AG20443 (cell line): ENCODE measurements around the gene AP5S1.
"Not testable (repeated sequence)": the region's sequence is repeated elsewhere in the genome, so short reads cannot be mapped to it uniquely, and the experiment has no call there.

Experiments
- DNase-seq: peaks from one replicate; pipeline ENCODE4 v3.0.0; 2012; ENCODE audit warnings: low spot score, mixed read lengths

AP5S1 gene

GRCh38 chr20:3789201-3789600 lies 31.1 kb upstream of the AP5S1 start:
- not testable (repeated sequence) for DNase-seq

GRCh38 chr20:3794168-3794567 lies 26.2 kb upstream of the AP5S1 start:
- DNase-seq, result not testable (repeated sequence)

- DNase-seq, result no peak
Measured at GRCh38 chr20:3794701-3795420, 25.5 kb upstream of the AP5S1 start.

GRCh38 chr20:3795511-3796468 lies 24.6 kb upstream of the AP5S1 start, which contains the start of gene CDC25B:
Gene CDC25B (plus strand): TSS chr20:3796310. CDS start chr20:3796532, 222 bp downstream.
- DNase-seq, result peak; percentile 95

GRCh38 chr20:3796477-3797225 lies 23.7 kb upstream of the AP5S1 start:
- DNase-seq, result no peak

- no peak for DNase-seq
Measured at GRCh38 chr20:3797226-3797545, 23.2 kb upstream of the AP5S1 start.

GRCh38 chr20:3797592-3798372 lies 22.6 kb upstream of the AP5S1 start:
- peak; percentile 27 for DNase-seq

- DNase-seq, result no peak
Measured at GRCh38 chr20:3798373-3798768, 22.0 kb upstream of the AP5S1 start.

GRCh38 chr20:3798908-3799248 lies 21.5 kb upstream of the AP5S1 start:
- no peak for DNase-seq

- no peak for DNase-seq
Measured at GRCh38 chr20:3800256-3800877, 20.0 kb upstream of the AP5S1 start.

GRCh38 chr20:3800878-3801260 lies 19.5 kb upstream of the AP5S1 start:
- no peak for DNase-seq

GRCh38 chr20:3801299-3801698 lies 19.0 kb upstream of the AP5S1 start:
- no peak for DNase-seq

GRCh38 chr20:3801846-3802245 lies 18.5 kb upstream of the AP5S1 start:
- DNase-seq, result no peak

GRCh38 chr20:3802524-3803239 lies 17.7 kb upstream of the AP5S1 start:
- DNase-seq, result no peak

GRCh38 chr20:3803289-3803688 lies 17.1 kb upstream of the AP5S1 start:
- no peak for DNase-seq

GRCh38 chr20:3803854-3804253 lies 16.5 kb upstream of the AP5S1 start:
- DNase-seq, result no peak

GRCh38 chr20:3804254-3804751 lies 16.0 kb upstream of the AP5S1 start:
- no peak for DNase-seq

GRCh38 chr20:3804781-3805180 lies 15.6 kb upstream of the AP5S1 start:
- DNase-seq, result no peak

GRCh38 chr20:3808544-3808943 lies 11.8 kb upstream of the AP5S1 start:
- DNase-seq, result no peak

- peak; percentile 96 for DNase-seq
Measured at GRCh38 chr20:3811467-3812258, 8.7 kb upstream of the AP5S1 start.
